SK-N-SH (cell line): ENCODE measurements around the gene CAPN9. TPM values are rescaled to one million over a fixed set of nuclear protein-coding genes. Genes with fewer than 3 reads are reported as not detected.

ENCODE experiments used
- CTCF ChIA-PET: fragments of 300-600, 350-600 bp; formaldehyde crosslinking; extraction: SDS; loops from one replicate; lab custom pipeline; 2021; lab: Yijun Ruan, JAX
- POLR2A ChIA-PET: fragments of 350-600 bp; sonication (Branson Sonifier 250); formaldehyde crosslinking; extraction: SDS; loops from one replicate; lab custom pipeline; 2020; ENCODE audit warnings: antibody characterized with exemption, inconsistent platforms; lab: Yijun Ruan, JAX
- DNase-seq: peaks from one replicate; pipeline ENCODE4 v3.0.0; 2012
- H2AFZ ChIP-seq: fragments of 200-600 bp; sonication (generic); 2 replicates; pipeline ENCODE4 v1.8.1; 2016; ENCODE audit warnings: antibody characterized with exemption, mild to moderate bottlenecking, low read depth
- H3F3A ChIP-seq: fragments of 200-600 bp; sonication (generic); replicated peaks from 2 replicates; pipeline ENCODE3; 2016; ENCODE audit warnings: antibody characterized with exemption, mild to moderate bottlenecking; ENCODE audit not compliant: insufficient read depth
- H3K27ac ChIP-seq, 2 experiments: fragments of 200-500 bp in 1 of 2; fragments of 200-600 bp in 1 of 2; sonication (Bioruptor generic) in 1 of 2; sonication (generic), shearing (Covaris generic) in 1 of 2; 2 replicates each; pipeline versions ENCODE4 v1.5.1 to v1.6.1; 2014 to 2016; ENCODE audit warnings: low read depth in 2 of 2, inconsistent platforms in 1 of 2, low read length in 1 of 2, mild to moderate bottlenecking in 1 of 2, mixed read lengths in 1 of 2
- H3K27me3 ChIP-seq: fragments of 200-600 bp; sonication (generic), shearing (Covaris generic); 2 replicates; pipeline ENCODE4 v1.6.1; 2016; ENCODE audit warnings: mixed run types; ENCODE audit not compliant: insufficient read depth
- H3K36me3 ChIP-seq, 2 experiments: fragments of 200-500 bp in 1 of 2; fragments of 200-600 bp in 1 of 2; sonication (Bioruptor generic) in 1 of 2; sonication (generic) in 1 of 2; replicated peaks in 1 of 2; 2 replicates each; pipeline versions ENCODE3 to v1.5.1; 2014 to 2016; ENCODE audit warnings: low read length in 1 of 2, mild to moderate bottlenecking in 1 of 2; ENCODE audit not compliant: insufficient read depth in 2 of 2, control insufficient read depth in 1 of 2
- H3K4me1 ChIP-seq, 2 experiments: fragments of 200-500 bp in 1 of 2; fragments of 200-600 bp in 1 of 2; sonication (Bioruptor generic) in 1 of 2; sonication (generic), shearing (Covaris generic) in 1 of 2; 2 replicates each; pipeline versions ENCODE4 v1.5.1 to v1.6.1; 2014 to 2016; ENCODE audit warnings: low read depth in 1 of 2, low read length in 1 of 2, mixed run types in 1 of 2; ENCODE audit not compliant: insufficient read depth in 2 of 2, control insufficient read depth in 1 of 2
- H3K4me2 ChIP-seq: fragments of 200-600 bp; sonication (generic), shearing (Covaris generic); 2 replicates; pipeline ENCODE4 v1.6.1; 2017; ENCODE audit warnings: mixed run types
- H3K4me3 ChIP-seq, 2 experiments: fragments of 200-500 bp in 1 of 2; fragments of 200-600 bp in 1 of 2; sonication (Bioruptor generic) in 1 of 2; sonication (generic), shearing (Covaris generic) in 1 of 2; 2 replicates each; pipeline versions ENCODE4 v1.5.1 to v1.8.1; 2014 to 2016; ENCODE audit warnings: low read depth in 2 of 2, inconsistent platforms in 1 of 2, low read length in 1 of 2, mild to moderate bottlenecking in 1 of 2, mixed read lengths in 1 of 2, moderate library complexity in 1 of 2
- H3K79me2 ChIP-seq: fragments of 200-600 bp; sonication (generic); 2 replicates; pipeline ENCODE4 v1.8.1; 2017; ENCODE audit warnings: mild to moderate bottlenecking; ENCODE audit not compliant: insufficient read depth
- H3K9ac ChIP-seq: fragments of 200-600 bp; sonication (generic); 2 replicates; pipeline ENCODE4 v1.6.1; 2017; ENCODE audit warnings: mixed run types
- H3K9me2 ChIP-seq: fragments of 200-600 bp; sonication (generic); 2 replicates; pipeline ENCODE4 v1.6.1; 2017; ENCODE audit warnings: mixed run types
- H3K9me3 ChIP-seq: fragments of 200-600 bp; sonication (generic); 2 replicates; pipeline ENCODE4 v1.6.1; 2017; ENCODE audit warnings: mixed run types, mild to moderate bottlenecking, moderate library complexity
- H4K20me1 ChIP-seq: fragments of 200-600 bp; sonication (generic); 2 replicates; pipeline ENCODE4 v1.6.1; 2017; ENCODE audit warnings: mild to moderate bottlenecking, mixed run types; ENCODE audit not compliant: insufficient read depth
- ELF1 ChIP-seq: IDR thresholded peaks from 2 replicates; pipeline ENCODE4 v1.4.0; 2012
- EP300 ChIP-seq, 2 experiments: IDR thresholded peaks; 2 replicates each; pipeline versions ENCODE4 v1.4.0 to v1.6.1; 2012; ENCODE audit warnings: borderline replicate concordance in 1 of 2, low read depth in 1 of 2, low read length in 1 of 2
- FOXM1 ChIP-seq: IDR thresholded peaks from 2 replicates; pipeline ENCODE4 v1.4.0; 2012; ENCODE audit warnings: low read depth, mild to moderate bottlenecking
- JUND ChIP-seq: IDR thresholded peaks from 2 replicates; pipeline ENCODE4 v1.4.0; 2012
- MEF2A ChIP-seq: IDR thresholded peaks from 2 replicates; pipeline ENCODE4 v1.4.0; 2012; ENCODE audit warnings: low read depth, borderline replicate concordance
- NRF1 ChIP-seq: IDR thresholded peaks from 2 replicates; pipeline ENCODE4 v1.6.1; 2012; ENCODE audit warnings: low read depth, mild to moderate bottlenecking, low read length
- POLR2AphosphoS5 ChIP-seq: IDR thresholded peaks from 2 replicates; pipeline ENCODE4 v1.6.1; 2012; ENCODE audit warnings: low read depth, low read length
- RAD21 ChIP-seq: IDR thresholded peaks from 2 replicates; pipeline ENCODE4 v1.6.1; 2012; ENCODE audit warnings: mild to moderate bottlenecking, low read length
- RCOR1 ChIP-seq: fragments of 150-350 bp; IDR thresholded peaks from 2 replicates; pipeline ENCODE4 v1.6.1; 2017; ENCODE audit warnings: antibody characterized with exemption, low read length
- RFX5 ChIP-seq: IDR thresholded peaks from 2 replicates; pipeline ENCODE4 v1.6.1; 2012; ENCODE audit warnings: mild to moderate bottlenecking, improper control_type of control experiment, low read length
- RXRA ChIP-seq: IDR thresholded peaks from 2 replicates; pipeline ENCODE4 v1.4.0; 2012; ENCODE audit warnings: low read depth, mild to moderate bottlenecking, borderline replicate concordance
- SIN3A ChIP-seq: IDR thresholded peaks from 2 replicates; pipeline ENCODE4 v1.6.1; 2012; ENCODE audit warnings: low read depth, mild to moderate bottlenecking, low read length, moderate library complexity, borderline replicate concordance
- TAF1 ChIP-seq: IDR thresholded peaks from 2 replicates; pipeline ENCODE4 v1.6.1; 2012; ENCODE audit warnings: low read depth, mild to moderate bottlenecking, low read length, moderate library complexity, borderline replicate concordance
- WGBS: methylation state at CpG from one replicate; pipeline ENCODE4 v1.1.6; 2017; ENCODE audit warnings: low lambda C conversion rate; 5-methylcytosine and 5-hydroxymethylcytosine counted together
- polyA plus RNA-seq, 3 experiments: library from polyadenylated mRNA; depleted of rRNA; stranded (reverse); fragments of >200 nt; gene quantifications; 2 replicates each; pipeline ENCODE4 v1.2.3, GENCODE V29; 2012
- TF ChIP-seq, protein P1 (sequence below): IDR thresholded peaks from 2 replicates; pipeline ENCODE4 v1.4.0; 2012; ENCODE audit warnings: low read depth, borderline replicate concordance
- TF ChIP-seq, protein P2 (sequence below): IDR thresholded peaks from 2 replicates; pipeline ENCODE4 v1.6.1; 2012; ENCODE audit warnings: mild to moderate bottlenecking, low read depth, low read length, moderate library complexity
- TF ChIP-seq, protein P3 (sequence below): IDR thresholded peaks from 2 replicates; pipeline ENCODE4; 2012
- TF ChIP-seq, protein P4 (sequence below): IDR thresholded peaks from 2 replicates; pipeline ENCODE4 v1.4.0; 2012; ENCODE audit warnings: low read depth, borderline replicate concordance
- TF ChIP-seq, protein P5 (sequence below): fragments of 150-350 bp; IDR thresholded peaks from 2 replicates; pipeline ENCODE4 v1.6.1; 2016; ENCODE audit warnings: mild to moderate bottlenecking, low read depth, low read length

The CAPN9 gene
- polyA plus RNA-seq, 1 of the 3 experiments (the other 2 are of a cell fraction): not detected

DNA sequence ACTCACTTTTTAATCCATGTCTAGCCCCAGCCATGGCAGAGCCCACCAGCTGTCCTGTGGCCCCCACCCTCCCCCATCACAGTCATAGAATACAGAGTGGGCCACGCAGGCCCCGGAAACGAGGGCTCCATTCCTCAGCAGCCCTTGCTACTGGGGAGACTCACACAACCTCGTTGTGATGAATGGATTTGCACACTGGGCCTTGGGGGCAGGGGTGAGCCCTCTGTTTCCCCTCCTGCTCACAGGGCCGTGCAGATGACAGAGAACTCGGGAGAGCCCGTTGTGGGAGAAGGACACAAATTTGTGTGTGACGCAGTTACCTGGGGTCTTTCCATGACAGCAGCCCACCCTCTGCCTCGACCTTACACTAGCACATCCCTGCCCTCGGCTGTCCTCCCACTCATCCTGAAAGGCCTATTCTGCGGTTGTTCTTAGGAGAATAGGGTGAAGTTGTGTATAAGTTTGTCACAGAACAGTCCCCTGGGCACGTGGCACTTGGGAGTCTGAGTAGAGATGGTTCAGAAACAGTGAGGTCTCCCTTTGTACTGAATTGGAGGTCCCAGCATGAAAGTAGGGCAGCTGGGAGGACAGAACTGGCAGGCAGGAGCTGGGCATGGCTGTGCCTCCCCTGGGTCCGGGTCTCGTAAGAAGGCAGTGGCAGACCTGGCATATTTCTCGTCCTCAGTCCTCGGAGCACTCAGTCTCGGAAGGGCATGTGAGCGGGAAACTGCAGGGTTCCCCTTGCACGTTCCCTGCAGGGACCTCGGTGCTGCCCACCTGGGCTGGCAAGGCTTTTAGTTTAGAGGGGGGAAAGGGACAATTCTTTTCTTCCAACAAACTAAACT is 40.1 kb upstream of the CAPN9 start:
- Histone ChIP-seq H3K79me2 (no peaks in the 10 kb centered on the region), H3K36me3 (no peaks in the 10 kb centered on the region), H3F3A (no peaks in the 10 kb centered on the region), H3K27me3 (no peaks in the 10 kb centered on the region), H3K4me2 (no peak overlapping the region), H3K9me3 (no peaks in the 10 kb centered on the region), H3K4me1 (no peaks in the 10 kb centered on the region), H3K4me3 (no peak overlapping the region), H3K27ac (no peak overlapping the region), H2AFZ (no peak overlapping the region), H3K9ac (no peak overlapping the region), H4K20me1 (no peaks in the 10 kb centered on the region), H3K9me2 (no peaks in the 10 kb centered on the region)
- no peak for DNase-seq
- 46% methylated on average over 12 of the region's 20 CpGs for WGBS
- TF ChIP-seq NRF1 (no peak), SIN3A (no peak), TAF1 (no peak), JUND (no peak), RCOR1 (no peak), FOXM1 (no peak), POLR2AphosphoS5 (no peak), EP300 (IDR thresholded peaks at IDR 0.05; ENCODE audit: borderline replicate concordance in 1 of 2, low read depth in 1 of 2, low read length in 1 of 2) (no peak), ELF1 (no peak), RFX5 (no peak), MEF2A (no peak), RAD21 (no peak), RXRA (no peak)
- TF ChIP-seq, protein P1, sequence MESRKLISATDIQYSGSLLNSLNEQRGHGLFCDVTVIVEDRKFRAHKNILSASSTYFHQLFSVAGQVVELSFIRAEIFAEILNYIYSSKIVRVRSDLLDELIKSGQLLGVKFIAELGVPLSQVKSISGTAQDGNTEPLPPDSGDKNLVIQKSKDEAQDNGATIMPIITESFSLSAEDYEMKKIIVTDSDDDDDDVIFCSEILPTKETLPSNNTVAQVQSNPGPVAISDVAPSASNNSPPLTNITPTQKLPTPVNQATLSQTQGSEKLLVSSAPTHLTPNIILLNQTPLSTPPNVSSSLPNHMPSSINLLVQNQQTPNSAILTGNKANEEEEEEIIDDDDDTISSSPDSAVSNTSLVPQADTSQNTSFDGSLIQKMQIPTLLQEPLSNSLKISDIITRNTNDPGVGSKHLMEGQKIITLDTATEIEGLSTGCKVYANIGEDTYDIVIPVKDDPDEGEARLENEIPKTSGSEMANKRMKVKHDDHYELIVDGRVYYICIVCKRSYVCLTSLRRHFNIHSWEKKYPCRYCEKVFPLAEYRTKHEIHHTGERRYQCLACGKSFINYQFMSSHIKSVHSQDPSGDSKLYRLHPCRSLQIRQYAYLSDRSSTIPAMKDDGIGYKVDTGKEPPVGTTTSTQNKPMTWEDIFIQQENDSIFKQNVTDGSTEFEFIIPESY: no peak
- TF ChIP-seq, protein P2, sequence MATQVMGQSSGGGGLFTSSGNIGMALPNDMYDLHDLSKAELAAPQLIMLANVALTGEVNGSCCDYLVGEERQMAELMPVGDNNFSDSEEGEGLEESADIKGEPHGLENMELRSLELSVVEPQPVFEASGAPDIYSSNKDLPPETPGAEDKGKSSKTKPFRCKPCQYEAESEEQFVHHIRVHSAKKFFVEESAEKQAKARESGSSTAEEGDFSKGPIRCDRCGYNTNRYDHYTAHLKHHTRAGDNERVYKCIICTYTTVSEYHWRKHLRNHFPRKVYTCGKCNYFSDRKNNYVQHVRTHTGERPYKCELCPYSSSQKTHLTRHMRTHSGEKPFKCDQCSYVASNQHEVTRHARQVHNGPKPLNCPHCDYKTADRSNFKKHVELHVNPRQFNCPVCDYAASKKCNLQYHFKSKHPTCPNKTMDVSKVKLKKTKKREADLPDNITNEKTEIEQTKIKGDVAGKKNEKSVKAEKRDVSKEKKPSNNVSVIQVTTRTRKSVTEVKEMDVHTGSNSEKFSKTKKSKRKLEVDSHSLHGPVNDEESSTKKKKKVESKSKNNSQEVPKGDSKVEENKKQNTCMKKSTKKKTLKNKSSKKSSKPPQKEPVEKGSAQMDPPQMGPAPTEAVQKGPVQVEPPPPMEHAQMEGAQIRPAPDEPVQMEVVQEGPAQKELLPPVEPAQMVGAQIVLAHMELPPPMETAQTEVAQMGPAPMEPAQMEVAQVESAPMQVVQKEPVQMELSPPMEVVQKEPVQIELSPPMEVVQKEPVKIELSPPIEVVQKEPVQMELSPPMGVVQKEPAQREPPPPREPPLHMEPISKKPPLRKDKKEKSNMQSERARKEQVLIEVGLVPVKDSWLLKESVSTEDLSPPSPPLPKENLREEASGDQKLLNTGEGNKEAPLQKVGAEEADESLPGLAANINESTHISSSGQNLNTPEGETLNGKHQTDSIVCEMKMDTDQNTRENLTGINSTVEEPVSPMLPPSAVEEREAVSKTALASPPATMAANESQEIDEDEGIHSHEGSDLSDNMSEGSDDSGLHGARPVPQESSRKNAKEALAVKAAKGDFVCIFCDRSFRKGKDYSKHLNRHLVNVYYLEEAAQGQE: no peak
- TF ChIP-seq, protein P3, sequence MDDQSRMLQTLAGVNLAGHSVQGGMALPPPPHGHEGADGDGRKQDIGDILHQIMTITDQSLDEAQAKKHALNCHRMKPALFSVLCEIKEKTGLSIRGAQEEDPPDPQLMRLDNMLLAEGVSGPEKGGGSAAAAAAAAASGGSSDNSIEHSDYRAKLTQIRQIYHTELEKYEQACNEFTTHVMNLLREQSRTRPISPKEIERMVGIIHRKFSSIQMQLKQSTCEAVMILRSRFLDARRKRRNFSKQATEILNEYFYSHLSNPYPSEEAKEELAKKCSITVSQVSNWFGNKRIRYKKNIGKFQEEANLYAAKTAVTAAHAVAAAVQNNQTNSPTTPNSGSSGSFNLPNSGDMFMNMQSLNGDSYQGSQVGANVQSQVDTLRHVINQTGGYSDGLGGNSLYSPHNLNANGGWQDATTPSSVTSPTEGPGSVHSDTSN: no peak
- TF ChIP-seq, protein P4, sequence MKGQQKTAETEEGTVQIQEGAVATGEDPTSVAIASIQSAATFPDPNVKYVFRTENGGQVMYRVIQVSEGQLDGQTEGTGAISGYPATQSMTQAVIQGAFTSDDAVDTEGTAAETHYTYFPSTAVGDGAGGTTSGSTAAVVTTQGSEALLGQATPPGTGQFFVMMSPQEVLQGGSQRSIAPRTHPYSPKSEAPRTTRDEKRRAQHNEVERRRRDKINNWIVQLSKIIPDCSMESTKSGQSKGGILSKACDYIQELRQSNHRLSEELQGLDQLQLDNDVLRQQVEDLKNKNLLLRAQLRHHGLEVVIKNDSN: no peak
- TF ChIP-seq, protein P5, sequence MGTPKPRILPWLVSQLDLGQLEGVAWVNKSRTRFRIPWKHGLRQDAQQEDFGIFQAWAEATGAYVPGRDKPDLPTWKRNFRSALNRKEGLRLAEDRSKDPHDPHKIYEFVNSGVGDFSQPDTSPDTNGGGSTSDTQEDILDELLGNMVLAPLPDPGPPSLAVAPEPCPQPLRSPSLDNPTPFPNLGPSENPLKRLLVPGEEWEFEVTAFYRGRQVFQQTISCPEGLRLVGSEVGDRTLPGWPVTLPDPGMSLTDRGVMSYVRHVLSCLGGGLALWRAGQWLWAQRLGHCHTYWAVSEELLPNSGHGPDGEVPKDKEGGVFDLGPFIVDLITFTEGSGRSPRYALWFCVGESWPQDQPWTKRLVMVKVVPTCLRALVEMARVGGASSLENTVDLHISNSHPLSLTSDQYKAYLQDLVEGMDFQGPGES: no peak
- ChIA-PET POLR2A (no interaction called here), CTCF (no interaction called here)
